HG02759 (cell line): ENCODE results near the gene ATPAF2.

Experiments
- ATAC-seq: cut with Tn5 transposase; IDR thresholded peaks from one replicate; pipeline ENCODE4 v1.9.1; 2021; ENCODE audit warnings: mild to moderate bottlenecking, moderate library complexity; ENCODE audit not compliant: unreplicated experiment

The ATPAF2 gene

GRCh38 chr17:18038861-18039534, at the start of gene ATPAF2, which contains the start of gene GID4:
Gene ATPAF2, minus strand, starts transcription at chr17:18039168. Its CDS starts 155 bp downstream, at chr17:18039013.
Gene GID4, plus strand, starts transcription at chr17:18039408. Its CDS starts 57 bp downstream, at chr17:18039465.
- ATAC-seq, result peak; percentile 93

GRCh38 chr17:18087610-18088491, 48.9 kb upstream of the ATPAF2 start, which contains the start of gene DRG2:
Gene DRG2, plus strand, starts transcription at chr17:18087948. Its CDS starts 76 bp downstream, at chr17:18088024.
- ATAC-seq, result peak; percentile 91

- no peak for ATAC-seq
Observed at GRCh38 chr17:18084256-18084655, 45.3 kb upstream of the ATPAF2 start.

- ATAC-seq, result no peak
Observed at GRCh38 chr17:18079543-18079942, 40.6 kb upstream of the ATPAF2 start.

- ATAC-seq, result no peak
Observed at GRCh38 chr17:18076936-18077335, 38.0 kb upstream of the ATPAF2 start.

GRCh38 chr17:18074566-18075272, 35.8 kb upstream of the ATPAF2 start:
- ATAC-seq, result no peak

- ATAC-seq, result no peak
Observed at GRCh38 chr17:18071751-18072150, 32.8 kb upstream of the ATPAF2 start.

- ATAC-seq, result no peak
Observed at GRCh38 chr17:18070861-18071340, 31.9 kb upstream of the ATPAF2 start.

- no peak for ATAC-seq
Observed at GRCh38 chr17:18069101-18069500, 30.1 kb upstream of the ATPAF2 start.

GRCh38 chr17:18066866-18067265, 27.9 kb upstream of the ATPAF2 start:
- ATAC-seq, result no peak

GRCh38 chr17:18065546-18065945, 26.6 kb upstream of the ATPAF2 start:
- ATAC-seq, result no peak

- ATAC-seq, result no peak
Observed at GRCh38 chr17:18064053-18064452, 25.1 kb upstream of the ATPAF2 start.

GRCh38 chr17:18059283-18059682, 20.3 kb upstream of the ATPAF2 start:
- ATAC-seq, result no peak

- ATAC-seq, result no peak
Observed at GRCh38 chr17:18056214-18056613, 17.2 kb upstream of the ATPAF2 start.

GRCh38 chr17:18055597-18055996, 16.6 kb upstream of the ATPAF2 start:
- no peak for ATAC-seq

GRCh38 chr17:18045691-18046350, 6.9 kb upstream of the ATPAF2 start:
- no peak for ATAC-seq

GRCh38 chr17:18044609-18045008, 5.6 kb upstream of the ATPAF2 start:
- ATAC-seq, result no peak

GRCh38 chr17:18043491-18043890, 4.5 kb upstream of the ATPAF2 start:
- no peak for ATAC-seq

GRCh38 chr17:18042983-18043382, 4.0 kb upstream of the ATPAF2 start:
- ATAC-seq, result no peak

- ATAC-seq, result no peak
Observed at GRCh38 chr17:18041776-18042175, 2.8 kb upstream of the ATPAF2 start.
